Natural killer cell (primary cell): ENCODE data around the gene ITLN2. TPM values are rescaled to one million over a fixed set of nuclear protein-coding genes. Genes with fewer than 3 reads are reported as not detected.
A peak's percentile ranks its signal among the peaks of the same experiment; 100 is the strongest.

Source experiments
- ATAC-seq, 3 donors: fragments of 150-1000 bp in 2 of 3; fragments of 200-7000 bp in 1 of 3; cut with Tn5 transposase; 1 replicate in 1 of 3; 2 replicates in 2 of 3; pipeline ENCODE4 v1.10.0; 2021; ENCODE audit warnings: mild to moderate bottlenecking in 2 of 3, moderate library complexity in 2 of 3
- DNase-seq, 2 donors: peaks; one replicate each; pipeline versions ENCODE4 v3.0.0 to v3.0.0-alpha.2; 2013 to 2021; ENCODE audit warnings: mixed read lengths in 1 of 2
- H3K27ac ChIP-seq: one replicate; pipeline ENCODE4 v1.5.1; 2013; ENCODE audit warnings: mild to moderate bottlenecking, low read length
- H3K27me3 ChIP-seq: one replicate; pipeline ENCODE4 v1.6.1; 2013; ENCODE audit warnings: low read length; ENCODE audit not compliant: control insufficient read depth, insufficient read depth
- H3K36me3 ChIP-seq: one replicate; pipeline ENCODE4 v1.6.1; 2013; ENCODE audit warnings: low read length; ENCODE audit not compliant: control insufficient read depth, insufficient read depth
- H3K4me1 ChIP-seq: one replicate; pipeline ENCODE4 v1.6.1; 2013; ENCODE audit warnings: low read length; ENCODE audit not compliant: control insufficient read depth, insufficient read depth
- H3K4me3 ChIP-seq: one replicate; pipeline ENCODE4 v1.5.1; 2013; ENCODE audit warnings: low read length
- H3K9me3 ChIP-seq: one replicate; pipeline ENCODE4 v1.6.1; 2013; ENCODE audit warnings: low read length; ENCODE audit not compliant: control insufficient read depth, insufficient read depth
- H3K27ac Mint-ChIP-seq, 2 donors: one replicate each; pipeline ENCODE4 v1.8.0; 2022; ENCODE audit warnings: mild to moderate bottlenecking in 2 of 2, mixed read lengths in 2 of 2, moderate library complexity in 1 of 2
- H3K27me3 Mint-ChIP-seq, 2 donors: one replicate each; pipeline ENCODE4 v1.8.0; 2022; ENCODE audit warnings: low read depth in 2 of 2, mixed read lengths in 2 of 2
- H3K36me3 Mint-ChIP-seq: one replicate; pipeline ENCODE4 v1.8.0; 2022; ENCODE audit warnings: mixed read lengths
- H3K4me1 Mint-ChIP-seq, 2 donors: one replicate each; pipeline ENCODE4 v1.8.0; 2022; ENCODE audit warnings: mixed read lengths in 2 of 2
- H3K4me3 Mint-ChIP-seq: one replicate; pipeline ENCODE4 v1.8.0; 2022; ENCODE audit warnings: mild to moderate bottlenecking, moderate library complexity, mixed read lengths
- H3K9me3 Mint-ChIP-seq, 2 donors: one replicate each; pipeline ENCODE4 v1.8.0; 2022; ENCODE audit warnings: mixed read lengths in 2 of 2
- CTCF ChIP-seq: fragments of 200-600 bp; IDR thresholded peaks from one replicate; pipeline ENCODE4 v1.8.0; 2022; ENCODE audit warnings: antibody characterized with exemption
- WGBS: methylation state at CpG from one replicate; pipeline ENCODE4 v1.1.7; 2013; ENCODE audit warnings: missing lambda C conversion rate; ENCODE audit not compliant: insufficient coverage; 5-methylcytosine and 5-hydroxymethylcytosine counted together
- intact Hi-C: fragments of 100-400 bp; cut with micrococcal nuclease; formaldehyde crosslinking; loops from one replicate; pipeline ENCODE4 v1.14.2; 2022
- total RNA-seq, 4 donors: library from RNA; stranded (reverse); fragments of 120-200 nt in 1 of 4; gene quantifications; one replicate each; pipeline versions ENCODE4 v1.2.3 to v1.2.4, GENCODE V29; 2013 to 2022

ITLN2 gene
- total RNA-seq, 3 donors from 2014 or later (not counting 1 experiment from before 2014, with no cell fraction given), result not detected

GRCh38 chr1:160981584-160982411 lies 27.2 kb upstream of the ITLN2 start:
- TF ChIP-seq CTCF, result no peak
- H3K4me3 ChIP-seq, result no peak overlapping the region
- no peak overlapping the region for H3K27ac ChIP-seq
- H3K27me3 ChIP-seq, result peaks cover 9% of the 10 kb centered on the region
- peaks cover 0 to 11% of the 10 kb centered on the region in 2 donors for H3K4me1 Mint-ChIP-seq
- H3K9me3 Mint-ChIP-seq, result no peaks in the 10 kb centered on the region
- intact Hi-C loops, result no loop called here
- peaks cover 31 to 36% of the 10 kb centered on the region in 2 donors for H3K27me3 Mint-ChIP-seq
- whole genome bisulfite sequencing, result 5% methylated on average over 42 of the region's 42 CpGs
- H3K27ac Mint-ChIP-seq, result no peak overlapping the region
- H3K4me1 ChIP-seq, result peaks cover 10% of the 10 kb centered on the region
- no peaks in the 10 kb centered on the region for H3K9me3 ChIP-seq
- H3K36me3 ChIP-seq, result no peaks in the 10 kb centered on the region
- ATAC-seq, result peak in 1 of 3 donors; percentile 48
- peak in 1 of 2 donors; percentile 34 for DNase-seq
- H3K4me3 Mint-ChIP-seq, result no peak overlapping the region
- H3K36me3 Mint-ChIP-seq, result no peaks in the 10 kb centered on the region

- H3K4me1 Mint-ChIP-seq, result peaks cover 0 to 11% of the 10 kb centered on the region in 2 donors
- H3K36me3 ChIP-seq, result no peaks in the 10 kb centered on the region
- no peak overlapping the region for H3K4me3 Mint-ChIP-seq
- intact Hi-C loops, result no loop called here
- no peak overlapping the region for H3K27ac ChIP-seq
- H3K27me3 ChIP-seq, result peaks cover 9% of the 10 kb centered on the region
- H3K27ac Mint-ChIP-seq, result no peak overlapping the region
- peaks cover 35 to 49% of the 10 kb centered on the region in 2 donors for H3K27me3 Mint-ChIP-seq
- DNase-seq (no peak), ATAC-seq (no peak)
- no peak overlapping the region for H3K4me3 ChIP-seq
- TF ChIP-seq CTCF, result no peak
- H3K36me3 Mint-ChIP-seq, result no peaks in the 10 kb centered on the region
- 90% methylated on average over 2 of the region's 2 CpGs for whole genome bisulfite sequencing
- no peaks in the 10 kb centered on the region for H3K9me3 Mint-ChIP-seq
- peaks cover 10% of the 10 kb centered on the region for H3K4me1 ChIP-seq
- no peaks in the 10 kb centered on the region for H3K9me3 ChIP-seq
These were observed 24.7 kb upstream of the ITLN2 start for GRCh38 chr1:160979286-160979685.

GRCh38 chr1:160978510-160978927 lies 23.9 kb upstream of the ITLN2 start:
- H3K4me1 Mint-ChIP-seq, result peaks cover 0 to 11% of the 10 kb centered on the region in 2 donors
- H3K27ac ChIP-seq, result no peak overlapping the region
- no peak overlapping the region for H3K27ac Mint-ChIP-seq
- H3K27me3 Mint-ChIP-seq, result peaks cover 34 to 46% of the 10 kb centered on the region in 2 donors
- H3K9me3 ChIP-seq, result no peaks in the 10 kb centered on the region
- DNase-seq, result no peak
- WGBS, result 93% methylated on average over 5 of the region's 11 CpGs
- H3K36me3 Mint-ChIP-seq, result no peaks in the 10 kb centered on the region
- no peak overlapping the region for H3K4me3 ChIP-seq
- no peaks in the 10 kb centered on the region for H3K36me3 ChIP-seq
- ATAC-seq, result no peak
- H3K4me3 Mint-ChIP-seq, result no peak overlapping the region
- no peaks in the 10 kb centered on the region for H3K9me3 Mint-ChIP-seq
- peaks cover 9% of the 10 kb centered on the region for H3K27me3 ChIP-seq
- intact Hi-C loops, result no loop called here
- TF ChIP-seq CTCF, result no peak
- peaks cover 10% of the 10 kb centered on the region for H3K4me1 ChIP-seq
